ACC112 (cell line): ENCODE results near the gene UQCRQ.

Source experiments
- H2AFZ ChIP-seq: fragments of 200-600 bp; sonication (generic); one replicate; pipeline ENCODE4 v1.6.0; 2017; ENCODE audit warnings: antibody characterized with exemption, low read length; ENCODE audit not compliant: unreplicated experiment
- H3K27ac ChIP-seq: fragments of 200-600 bp; sonication (generic); 2 replicates; pipeline ENCODE4 v1.5.1; 2014; ENCODE audit warnings: low read depth, mild to moderate bottlenecking, antibody characterized with exemption, low read length, moderate library complexity
- H3K27me3 ChIP-seq: fragments of 200-600 bp; sonication (generic); 2 replicates; pipeline ENCODE4 v1.6.1; 2014; ENCODE audit warnings: mild to moderate bottlenecking, antibody characterized with exemption, low read length, moderate library complexity, mixed read lengths; ENCODE audit not compliant: insufficient read depth
- H3K36me3 ChIP-seq: fragments of 200-600 bp; sonication (generic); 2 replicates; pipeline ENCODE4 v1.6.1; 2016; ENCODE audit warnings: mild to moderate bottlenecking, antibody characterized with exemption, low read length, moderate library complexity, mixed read lengths; ENCODE audit not compliant: insufficient read depth
- H3K4me1 ChIP-seq: fragments of 200-600 bp; sonication (generic); one replicate; pipeline ENCODE4 v1.6.1; 2016; ENCODE audit warnings: low read length, mixed read lengths; ENCODE audit not compliant: insufficient read depth, unreplicated experiment, control insufficient read depth
- H3K4me3 ChIP-seq: fragments of 200-600 bp; sonication (generic); 2 replicates; pipeline ENCODE4 v1.5.1; 2014; ENCODE audit warnings: mild to moderate bottlenecking, low read depth, low read length
- H3K79me2 ChIP-seq: fragments of 200-600 bp; sonication (generic); one replicate; pipeline ENCODE4 v1.6.0; 2016; ENCODE audit warnings: low read length; ENCODE audit not compliant: control insufficient read depth, unreplicated experiment, insufficient read depth

Gene UQCRQ

GRCh38 chr5:132866342-132867045 is at the start of gene UQCRQ, which contains the start of gene GDF9:
Gene UQCRQ (plus strand): TSS chr5:132866642. CDS start chr5:132866882, 240 bp downstream.
Gene GDF9 (minus strand): TSS chr5:132866469. CDS start chr5:132864533, 1,936 bp downstream.
- Histone ChIP-seq H3K36me3 (no peaks in the 10 kb centered on the region; the same call in 1 of the 2 replicates), H2AFZ (peak within 1 kb of the TSS; percentile 92), H3K4me3 (peak within 1 kb of the TSS; percentile 93), H3K27ac (peak within 1 kb of the TSS; percentile 70), H3K4me1 (peaks cover 12% of the 10 kb centered on the region), H3K79me2 (peaks cover 15% of the 10 kb centered on the region), H3K27me3 (no peaks in the 10 kb centered on the region)

GRCh38 chr5:132817011-132817410 is 49.4 kb upstream of the UQCRQ start:
- Histone ChIP-seq H3K36me3 (no peaks in the 10 kb centered on the region), H3K79me2 (no peaks in the 10 kb centered on the region), H2AFZ (no peak overlapping the region), H3K4me3 (no peak overlapping the region), H3K4me1 (peaks cover 12% of the 10 kb centered on the region), H3K27ac (no peak overlapping the region), H3K27me3 (peaks cover 21% of the 10 kb centered on the region)

GRCh38 chr5:132819468-132819867 is 47.0 kb upstream of the UQCRQ start:
- Histone ChIP-seq H3K4me1 (peaks cover 12% of the 10 kb centered on the region), H3K36me3 (no peaks in the 10 kb centered on the region), H3K27me3 (no peaks in the 10 kb centered on the region), H3K27ac (no peak overlapping the region), H3K4me3 (no peak overlapping the region), H3K79me2 (no peaks in the 10 kb centered on the region), H2AFZ (no peak overlapping the region)

GRCh38 chr5:132820162-132820754 is 46.2 kb upstream of the UQCRQ start:
- Histone ChIP-seq H3K79me2 (no peaks in the 10 kb centered on the region), H3K4me3 (no peak overlapping the region), H3K4me1 (peaks cover 10% of the 10 kb centered on the region), H3K27ac (no peak overlapping the region), H3K36me3 (no peaks in the 10 kb centered on the region), H3K27me3 (no peaks in the 10 kb centered on the region), H2AFZ (no peak overlapping the region)

- H2AFZ ChIP-seq = no peak overlapping the region
- H3K27ac ChIP-seq = no peak overlapping the region
- no peaks in the 10 kb centered on the region for H3K79me2 ChIP-seq
- H3K4me1 ChIP-seq = peaks cover 4% of the 10 kb centered on the region
- no peaks in the 10 kb centered on the region for H3K27me3 ChIP-seq
- H3K4me3 ChIP-seq = no peak overlapping the region
- H3K36me3 ChIP-seq = no peaks in the 10 kb centered on the region
Measured at GRCh38 chr5:132821350-132821749, 45.1 kb upstream of the UQCRQ start.

- H3K4me3 ChIP-seq = no peak overlapping the region
- no peak overlapping the region for H2AFZ ChIP-seq
- H3K27me3 ChIP-seq = no peaks in the 10 kb centered on the region
- H3K4me1 ChIP-seq = peaks cover 4% of the 10 kb centered on the region
- no peaks in the 10 kb centered on the region for H3K36me3 ChIP-seq
- H3K79me2 ChIP-seq = no peaks in the 10 kb centered on the region
- no peak overlapping the region for H3K27ac ChIP-seq
Measured at GRCh38 chr5:132821791-132822190, 44.7 kb upstream of the UQCRQ start.

- no peak overlapping the region for H2AFZ ChIP-seq
- H3K4me1 ChIP-seq = peaks cover 4% of the 10 kb centered on the region
- no peaks in the 10 kb centered on the region for H3K36me3 ChIP-seq
- H3K79me2 ChIP-seq = no peaks in the 10 kb centered on the region
- H3K4me3 ChIP-seq = no peak overlapping the region
- H3K27me3 ChIP-seq = no peaks in the 10 kb centered on the region
- H3K27ac ChIP-seq = no peak overlapping the region
Measured at GRCh38 chr5:132822650-132823480, 43.6 kb upstream of the UQCRQ start.

GRCh38 chr5:132823481-132824050 is 42.9 kb upstream of the UQCRQ start:
- no peak overlapping the region for H2AFZ ChIP-seq
- H3K4me1 ChIP-seq = peaks cover 4% of the 10 kb centered on the region
- no peak overlapping the region for H3K27ac ChIP-seq
- peaks cover 5% of the 10 kb centered on the region for H3K79me2 ChIP-seq
- no peak overlapping the region for H3K4me3 ChIP-seq
- H3K36me3 ChIP-seq = no peaks in the 10 kb centered on the region
- no peaks in the 10 kb centered on the region for H3K27me3 ChIP-seq

- Histone ChIP-seq H3K27ac (no peak overlapping the region), H3K27me3 (no peaks in the 10 kb centered on the region), H3K36me3 (no peaks in the 10 kb centered on the region), H3K4me3 (no peak overlapping the region), H3K4me1 (peaks cover 4% of the 10 kb centered on the region), H2AFZ (no peak overlapping the region), H3K79me2 (peaks cover 10% of the 10 kb centered on the region)
Measured at GRCh38 chr5:132824426-132824825, 42.0 kb upstream of the UQCRQ start.

GRCh38 chr5:132825033-132825833 is 41.2 kb upstream of the UQCRQ start:
- Histone ChIP-seq H3K27ac (no peak overlapping the region), H3K4me3 (no peak overlapping the region), H2AFZ (no peak overlapping the region), H3K79me2 (peaks cover 10% of the 10 kb centered on the region), H3K36me3 (no peaks in the 10 kb centered on the region), H3K4me1 (no peaks in the 10 kb centered on the region), H3K27me3 (no peaks in the 10 kb centered on the region)
